HEK293T (cell line): ENCODE results near the gene CHRM4.

ENCODE experiments used
- ARNT ChIP-seq: fragments of 450-650 bp; IDR thresholded peaks from 2 replicates; pipeline ENCODE4 v1.6.1; 2017; ENCODE audit warnings: mild to moderate bottlenecking
- FOXA1 ChIP-seq: fragments of 450-650 bp; IDR thresholded peaks from 2 replicates; pipeline ENCODE4 v1.6.1; 2016; ENCODE audit warnings: mild to moderate bottlenecking
- FOXM1 ChIP-seq: fragments of 450-650 bp; IDR thresholded peaks from 2 replicates; pipeline ENCODE4 v1.6.1; 2017; ENCODE audit warnings: mild to moderate bottlenecking, borderline replicate concordance
- SP1 ChIP-seq: fragments of 450-650 bp; IDR thresholded peaks from 2 replicates; pipeline ENCODE4 v1.6.1; 2017
- SUZ12 ChIP-seq: fragments of 450-650 bp; IDR thresholded peaks from 2 replicates; pipeline ENCODE4 v1.6.1; 2016; ENCODE audit warnings: mild to moderate bottlenecking

DNA sequence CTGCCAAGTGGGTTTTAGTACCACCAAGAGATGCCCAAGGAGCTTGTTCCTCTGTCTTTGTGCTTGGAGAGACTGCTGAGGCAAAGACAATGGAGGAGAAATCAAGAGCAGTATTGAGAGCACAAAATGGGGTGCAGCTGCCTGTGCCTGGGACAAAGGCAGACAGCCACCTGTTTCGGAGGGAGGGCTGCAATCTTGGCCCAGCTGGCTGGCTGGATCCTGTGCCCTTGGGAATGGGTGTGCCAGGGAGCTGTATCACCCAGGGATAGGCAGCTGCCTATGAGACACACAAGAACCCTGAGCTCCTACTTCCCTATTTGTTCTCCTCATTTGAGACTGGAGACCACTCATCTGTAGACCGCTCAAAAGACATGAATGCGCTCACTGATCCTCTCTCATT is 23.3 kb upstream of the CHRM4 start:
- TF ChIP-seq SUZ12 (no peak), FOXM1 (no peak), ARNT (no peak), FOXA1 (no peak), SP1 (no peak)
